GM21737 (cell line): Measurements from ENCODE around the gene MOCOS.

Experiments used
- ATAC-seq: cut with Tn5 transposase; IDR thresholded peaks from one replicate; pipeline ENCODE4 v1.9.1; 2021; ENCODE audit warnings: mild to moderate bottlenecking, moderate library complexity; ENCODE audit not compliant: unreplicated experiment

MOCOS gene

DNA sequence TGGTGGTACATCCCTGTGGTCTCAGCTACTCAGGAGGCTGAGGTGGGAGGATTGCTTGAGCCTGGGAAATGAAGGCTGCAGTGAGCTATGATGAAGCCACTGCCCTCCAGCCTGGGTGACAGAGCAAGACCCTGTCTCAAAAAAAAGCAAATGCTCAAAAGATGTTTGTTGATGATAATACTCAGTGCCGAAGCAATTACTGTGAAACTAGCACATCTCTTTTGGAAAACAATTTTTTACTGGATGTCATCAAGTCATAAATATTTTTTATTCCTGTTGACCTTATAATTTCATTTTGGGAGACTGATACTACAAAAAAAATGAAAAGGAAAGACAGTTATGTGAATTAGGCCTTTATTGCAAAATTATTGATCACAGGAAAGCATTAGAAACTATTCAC lies 75.7 kb downstream of the MOCOS start:
- ATAC-seq, result no peak

DNA sequence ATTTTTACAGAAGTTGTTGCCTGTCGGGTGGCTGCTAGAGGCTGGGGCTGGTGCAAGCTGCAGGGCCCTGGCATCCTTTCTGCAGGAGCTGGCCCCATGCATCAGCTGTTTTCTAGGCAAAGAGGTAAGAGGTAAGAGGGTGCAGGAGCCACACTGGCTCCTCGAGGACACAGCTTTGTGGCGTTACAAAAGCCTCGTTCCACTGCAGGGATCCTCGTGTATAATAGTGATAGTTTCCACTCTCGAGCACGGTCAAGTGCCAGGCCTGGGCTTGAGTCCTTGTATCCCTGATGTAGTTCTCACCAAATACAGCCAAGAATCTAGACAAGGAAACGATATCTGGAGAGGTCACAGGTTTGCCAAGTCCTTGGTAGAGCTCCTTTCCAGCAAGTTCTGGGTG lies 77.0 kb downstream of the MOCOS start:
- ATAC-seq, result no peak

DNA sequence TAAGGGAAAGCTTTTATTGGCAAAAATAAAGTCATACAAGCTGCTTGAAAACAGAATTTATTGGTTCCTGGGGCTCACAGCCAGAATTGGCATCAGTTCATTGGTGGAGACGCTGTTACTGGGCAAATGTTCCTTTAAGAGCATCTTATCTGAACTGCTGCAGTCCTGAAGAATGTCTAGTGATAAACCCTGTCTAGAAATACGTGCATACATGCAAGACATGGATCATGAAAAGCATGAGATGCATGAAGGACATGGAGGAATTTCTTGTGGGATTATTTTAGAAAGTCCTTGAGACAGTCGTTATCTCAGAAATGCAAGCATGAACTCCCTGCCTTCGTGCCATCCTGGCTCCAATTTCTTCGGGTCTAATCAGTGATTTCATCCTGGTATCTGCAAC lies 77.7 kb downstream of the MOCOS start:
- no peak for ATAC-seq

DNA sequence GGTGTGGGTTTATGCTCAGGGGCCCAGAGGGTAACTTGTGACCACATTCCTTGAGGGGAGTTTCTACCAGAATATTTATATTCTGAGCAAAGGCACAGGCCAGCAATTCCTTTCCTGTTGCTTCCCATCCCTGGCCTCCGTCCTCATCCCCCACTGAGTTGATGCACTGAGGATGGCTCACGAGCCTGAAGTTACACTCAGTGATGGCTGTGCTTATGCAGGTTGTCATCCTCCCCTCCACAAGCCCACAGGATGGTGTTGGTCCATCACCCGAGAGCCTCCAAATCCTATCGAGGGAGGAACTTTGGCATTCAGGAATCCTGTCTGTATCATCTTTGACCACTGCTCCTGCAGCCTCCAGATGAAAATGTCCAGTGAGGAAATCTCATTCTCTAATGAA lies 81.9 kb downstream of the MOCOS start:
- no peak for ATAC-seq

DNA sequence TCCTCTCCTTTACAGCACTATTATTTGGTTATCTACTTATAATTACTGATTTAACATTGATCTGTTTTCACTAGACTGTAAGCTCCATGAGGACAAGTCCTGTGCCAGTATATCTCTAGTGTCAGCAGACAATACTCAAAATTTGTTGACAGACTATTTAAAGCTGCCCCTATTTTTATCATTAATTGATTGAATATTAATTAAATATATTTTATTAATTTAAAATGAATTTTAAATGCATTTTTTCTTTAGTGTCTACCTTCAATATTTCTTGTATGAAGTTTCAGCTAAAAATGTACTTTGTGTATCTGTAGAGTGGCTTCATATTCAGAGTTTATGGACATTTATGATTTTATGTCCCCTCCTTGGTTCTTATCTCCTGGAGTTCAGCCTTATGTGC lies 83.9 kb downstream of the MOCOS start:
- ATAC-seq, result no peak

DNA sequence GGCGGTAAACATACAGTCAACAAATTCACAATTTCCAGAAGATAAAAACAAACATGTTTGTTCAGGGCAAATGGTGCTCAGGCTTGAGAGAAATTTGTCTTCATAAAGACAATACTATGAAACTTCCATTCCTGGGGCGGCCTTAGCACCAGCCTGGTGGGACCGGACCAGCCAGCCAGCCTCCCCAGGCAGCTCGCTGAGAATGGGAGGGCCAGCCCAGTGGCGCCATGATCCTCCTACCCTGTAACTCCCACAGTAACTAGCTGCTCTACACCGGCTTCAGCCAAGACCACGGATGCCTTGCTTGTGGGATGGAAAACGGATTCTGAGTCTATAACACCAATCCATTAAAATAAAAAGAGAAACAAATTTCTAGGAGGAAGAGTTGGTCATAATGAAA lies 86.0 kb downstream of the MOCOS start:
- ATAC-seq, result no peak

DNA sequence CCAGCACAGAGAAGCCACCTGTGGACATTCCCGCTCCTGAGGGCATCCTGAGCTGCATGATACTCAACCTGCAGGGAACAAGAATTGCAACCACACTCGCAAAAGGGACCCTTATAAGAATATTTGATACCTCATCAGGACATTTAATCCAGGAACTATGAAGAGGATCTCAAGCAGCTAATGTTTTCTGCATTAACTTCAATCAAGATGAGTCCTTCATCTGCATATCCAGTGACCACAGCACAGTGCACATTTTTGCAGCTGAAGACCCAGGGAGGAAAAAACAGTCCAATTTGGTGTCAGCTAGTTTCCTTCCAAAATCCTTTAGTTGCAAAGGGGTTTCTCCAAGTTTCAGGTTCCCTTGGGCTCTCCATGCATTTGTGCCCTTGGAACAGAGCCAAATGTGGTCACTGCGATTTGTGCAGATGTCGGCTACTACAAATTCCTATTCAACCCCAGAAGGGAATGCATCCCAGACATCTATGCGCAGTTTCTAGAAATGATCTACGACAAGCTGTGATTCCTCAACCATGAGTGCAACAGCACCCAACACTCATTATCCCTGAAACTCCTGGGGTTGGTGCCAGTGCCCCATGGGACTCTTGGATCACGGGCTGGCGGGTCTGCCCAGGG lies 86.9 kb downstream of the MOCOS start:
- no peak for ATAC-seq

DNA sequence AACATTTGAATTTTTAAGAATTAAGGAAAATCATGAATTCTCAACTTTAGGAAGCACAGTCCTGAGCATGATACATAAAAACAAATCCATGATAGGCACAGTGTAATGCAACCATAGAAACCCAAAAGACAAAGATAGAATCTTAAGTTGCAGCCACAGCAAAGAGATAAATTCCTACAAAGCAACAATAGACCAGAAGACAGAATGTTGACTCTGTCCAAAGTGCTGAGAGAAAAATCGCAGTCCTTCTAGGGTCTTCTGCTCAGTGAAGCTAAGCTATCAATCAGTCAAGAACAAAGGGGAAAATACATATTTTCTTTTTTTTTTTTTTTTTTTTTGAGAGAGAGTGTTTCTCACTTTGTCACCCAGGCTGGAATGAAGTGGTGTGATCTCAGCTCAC lies 88.3 kb downstream of the MOCOS start:
- ATAC-seq, result no peak

DNA sequence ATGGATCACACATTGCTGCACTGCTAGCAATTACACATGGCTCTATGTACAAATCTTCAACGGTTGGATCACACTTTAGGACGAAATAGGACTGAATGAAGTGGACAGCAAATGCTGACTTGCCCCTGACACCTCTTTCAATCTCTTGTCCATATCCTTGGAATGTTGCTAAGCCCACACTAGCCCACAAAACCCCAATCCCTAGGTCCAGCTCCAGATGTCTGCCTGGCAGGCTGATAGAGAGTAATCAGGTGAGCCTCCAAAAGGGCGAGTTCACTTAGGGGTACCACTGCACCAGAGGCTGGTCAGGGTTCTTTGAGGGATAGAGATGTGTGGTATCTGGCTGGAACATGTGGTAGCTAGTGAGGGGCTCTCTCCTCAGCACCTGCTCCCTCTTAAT lies 91.7 kb downstream of the MOCOS start:
- no peak for ATAC-seq

DNA sequence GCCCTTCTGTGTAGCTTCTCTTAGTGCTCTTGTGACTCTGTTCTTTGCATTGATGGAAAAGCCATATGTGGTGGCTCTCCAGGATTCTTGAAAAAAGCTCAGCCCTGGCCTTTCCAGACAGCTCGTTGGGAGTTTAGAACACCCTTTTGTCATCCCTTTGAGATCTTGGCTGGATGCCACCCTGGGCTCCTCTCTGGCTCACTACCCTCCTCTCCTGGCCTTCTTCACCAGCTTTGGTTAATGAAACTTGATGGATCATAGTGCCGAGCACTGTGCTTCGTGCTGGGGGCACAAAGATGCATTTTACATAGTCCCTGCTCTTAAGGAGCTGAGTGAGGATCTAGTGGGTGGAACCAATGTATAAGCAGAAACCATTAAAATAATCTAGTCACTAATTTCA lies 94.6 kb downstream of the MOCOS start:
- no peak for ATAC-seq

DNA sequence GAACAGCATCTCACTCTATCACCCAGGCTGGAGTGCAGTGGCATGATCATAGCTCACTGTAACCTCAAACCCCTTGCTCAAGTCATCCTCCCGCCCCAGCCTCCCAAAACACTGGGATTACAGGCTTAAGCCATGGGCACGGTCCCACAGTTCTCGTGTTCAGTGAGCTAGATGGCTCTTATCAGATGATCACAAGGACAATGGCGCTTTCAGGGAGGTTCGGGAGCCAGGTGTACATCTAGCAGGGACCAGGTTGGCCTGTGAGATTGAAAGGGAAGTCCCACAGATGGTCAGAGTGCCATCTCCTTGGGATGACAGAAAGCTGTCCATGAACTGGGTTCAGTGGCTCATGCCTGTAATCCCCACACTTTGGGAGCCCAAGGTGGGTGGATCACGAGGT lies 96.2 kb downstream of the MOCOS start:
- no peak for ATAC-seq

DNA sequence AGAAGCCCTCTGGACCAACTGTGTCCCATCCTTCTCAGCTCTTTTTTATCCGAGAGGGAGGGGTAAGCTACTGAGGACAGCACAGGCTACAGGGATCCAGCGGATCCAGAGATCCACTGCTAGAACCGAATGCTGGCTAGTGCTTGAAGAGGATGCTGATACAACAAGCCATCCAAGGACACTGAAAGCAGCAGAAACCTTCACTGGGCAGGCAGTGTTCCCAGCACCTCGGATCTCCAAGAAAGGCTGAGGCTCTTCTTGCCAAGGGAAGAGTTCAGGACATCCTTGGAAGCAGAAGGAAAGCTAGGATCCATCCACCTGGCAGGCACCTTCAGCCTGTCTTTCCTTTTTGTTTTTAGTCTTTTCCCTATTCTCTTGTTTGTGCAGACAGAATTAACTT lies 97.0 kb downstream of the MOCOS start:
- no peak for ATAC-seq

DNA sequence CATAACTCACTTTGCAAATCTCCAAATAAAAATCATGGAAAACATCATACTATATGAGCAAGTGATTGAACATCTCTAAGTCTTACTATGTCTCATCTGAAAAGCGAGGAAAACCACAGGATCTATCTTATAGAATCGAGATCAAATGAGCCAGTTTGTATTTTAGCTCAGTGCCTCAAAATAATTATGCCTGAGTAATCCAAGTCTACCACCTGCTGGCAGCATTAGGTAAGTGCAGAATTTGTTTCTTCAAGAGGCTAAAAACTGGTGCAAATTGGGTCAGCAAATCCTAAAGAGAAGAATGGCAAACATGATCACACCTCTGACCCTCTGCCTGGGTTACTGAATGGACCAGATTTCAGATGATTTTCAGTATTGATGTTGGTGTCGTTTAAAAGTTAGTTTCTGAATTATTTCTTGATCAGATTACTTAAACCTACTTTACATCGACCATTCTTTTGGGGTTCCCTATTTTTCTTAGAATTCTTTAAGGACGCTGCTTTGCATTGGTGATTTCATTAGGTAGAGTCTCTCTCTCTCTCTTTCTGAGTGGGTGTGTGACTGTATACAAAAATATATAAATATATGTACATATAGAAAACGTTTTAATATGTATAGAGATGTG lies 97.5 kb downstream of the MOCOS start:
- ATAC-seq, result no peak

DNA sequence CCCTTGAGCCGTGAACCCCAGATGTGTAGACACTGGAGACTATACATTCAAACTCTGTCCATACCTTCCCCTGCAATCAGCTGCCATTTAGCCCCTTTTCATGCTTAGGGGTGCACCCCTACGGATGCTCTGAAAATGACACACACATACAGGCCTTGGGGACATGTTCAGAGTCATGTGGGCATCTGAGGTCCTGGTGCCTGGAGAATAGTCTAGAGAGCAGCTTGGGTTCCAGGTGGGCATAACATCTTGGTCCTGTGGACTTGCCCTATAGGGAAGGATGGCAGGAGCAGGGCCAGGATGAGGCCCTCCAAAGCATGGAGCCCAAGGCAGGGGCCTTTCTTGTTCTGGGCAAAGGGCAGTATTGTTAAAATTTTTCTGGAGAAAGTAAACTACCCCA lies 100.4 kb downstream of the MOCOS start:
- ATAC-seq, result no peak

DNA sequence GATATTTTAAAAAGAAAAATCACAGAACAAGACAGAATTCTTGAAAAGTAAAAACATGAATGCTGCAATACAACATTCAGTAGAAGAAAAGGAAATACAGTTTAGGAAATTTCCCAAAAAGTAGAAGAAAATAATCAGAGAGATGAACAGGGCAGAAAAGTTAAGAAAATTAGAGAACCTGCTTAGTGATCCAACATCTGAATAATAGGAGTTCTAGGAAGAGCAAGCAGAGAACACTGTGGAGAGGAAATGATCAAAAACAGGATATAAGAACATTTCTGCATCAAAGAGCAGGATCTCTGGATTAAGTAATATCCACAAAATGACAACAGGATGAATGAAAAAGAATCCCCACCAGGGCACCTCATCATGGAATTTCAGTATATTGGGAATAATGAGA lies 101.4 kb downstream of the MOCOS start:
- no peak for ATAC-seq

DNA sequence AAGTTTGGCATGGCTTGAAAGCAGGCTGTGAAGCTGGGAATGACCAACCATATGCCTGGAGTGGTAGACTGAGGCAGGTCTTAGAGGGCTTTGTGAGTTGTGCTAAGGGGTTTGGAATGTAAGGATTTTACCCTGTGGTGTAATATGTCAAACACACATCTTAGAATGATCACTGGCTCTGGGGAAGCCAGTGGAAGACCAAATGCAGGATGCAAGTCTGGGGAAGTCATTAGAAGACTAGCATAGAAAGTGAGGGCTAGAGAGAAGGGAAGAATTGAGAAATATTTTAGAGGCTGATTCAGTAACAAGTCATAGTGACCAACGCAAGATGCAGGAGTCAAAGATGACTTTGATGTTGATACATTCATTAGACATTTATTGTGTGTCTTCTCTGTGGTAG lies 106.7 kb downstream of the MOCOS start:
- no peak for ATAC-seq

DNA sequence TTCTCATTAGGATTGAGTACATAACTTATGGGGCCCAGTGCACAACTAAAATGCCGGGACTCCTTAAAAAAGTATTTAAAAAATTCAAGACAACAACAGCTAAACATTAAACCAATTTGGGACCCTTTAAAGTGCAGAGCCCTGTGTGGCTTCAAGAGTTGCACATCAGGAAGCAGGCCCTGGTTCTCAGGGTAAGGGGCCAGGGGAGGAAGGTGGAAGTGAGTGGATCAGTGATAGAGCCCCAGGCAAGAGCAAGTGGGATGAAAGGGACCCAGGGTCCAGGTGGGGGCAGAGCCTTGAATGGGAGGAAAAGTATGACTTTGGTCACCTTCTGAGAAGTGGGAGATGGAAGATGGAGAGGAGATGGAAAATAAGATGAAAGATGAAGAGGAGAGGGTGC lies 107.9 kb downstream of the MOCOS start:
- no peak for ATAC-seq

DNA sequence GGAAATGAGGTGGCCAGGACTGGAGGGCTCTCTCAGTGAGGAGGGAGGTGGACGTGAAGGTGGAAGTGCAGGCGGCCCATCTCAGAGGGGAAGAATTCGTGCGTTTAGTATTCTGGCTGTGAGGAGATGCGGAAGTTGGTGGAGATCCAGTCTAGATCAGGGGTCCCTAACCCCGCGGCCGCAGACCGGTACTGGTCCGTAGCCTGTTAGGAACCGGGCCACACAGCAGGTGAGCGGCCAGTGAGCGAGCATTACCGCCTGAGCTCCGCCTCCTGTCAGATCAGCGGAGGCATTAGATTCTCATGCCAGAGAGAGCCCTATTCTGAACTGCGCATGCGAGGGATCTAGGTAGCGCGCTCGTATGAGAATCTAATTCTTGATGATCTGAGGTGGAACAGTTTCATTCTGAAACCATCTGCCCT lies 108.6 kb downstream of the MOCOS start:
- ATAC-seq, result no peak

DNA sequence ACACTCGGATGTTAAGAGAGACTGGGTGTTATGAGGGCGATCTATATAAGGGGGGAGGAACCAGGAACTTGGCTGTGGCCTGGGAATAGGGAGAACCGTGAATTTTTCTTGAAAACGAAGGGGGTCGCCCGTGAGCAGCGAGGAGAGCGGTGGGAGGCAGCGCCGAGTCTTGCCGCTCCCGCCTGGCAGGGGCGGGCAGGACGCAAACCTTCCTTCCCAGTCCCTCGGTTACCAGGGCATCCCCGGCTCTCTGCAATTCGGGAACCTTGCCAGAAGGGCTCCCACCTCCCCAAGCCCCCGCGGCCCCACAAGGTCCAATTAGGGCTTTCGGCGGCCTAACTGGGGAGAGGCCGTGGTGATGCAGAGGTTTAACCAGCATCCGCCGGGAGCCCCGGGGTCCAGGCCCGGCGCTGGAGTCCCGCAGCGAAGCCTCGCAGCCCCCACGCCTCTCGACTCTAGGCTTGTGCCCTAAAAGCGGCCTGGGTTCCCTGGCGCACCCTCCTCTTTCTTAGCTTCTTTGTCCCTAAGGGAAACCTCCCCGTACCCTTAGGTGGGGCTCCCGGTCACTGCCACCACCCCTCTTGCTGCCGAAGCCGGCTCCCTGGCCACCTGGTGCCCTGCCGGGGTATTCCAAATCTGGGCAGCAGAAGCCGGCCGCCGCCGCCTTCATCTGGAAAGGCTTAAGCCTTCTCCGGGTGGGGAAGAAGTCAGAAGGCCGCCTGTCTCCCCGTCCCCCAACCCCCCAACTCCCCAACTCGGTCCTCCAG lies 109.5 kb downstream of the MOCOS start:
- ATAC-seq, result peak; percentile 13

DNA sequence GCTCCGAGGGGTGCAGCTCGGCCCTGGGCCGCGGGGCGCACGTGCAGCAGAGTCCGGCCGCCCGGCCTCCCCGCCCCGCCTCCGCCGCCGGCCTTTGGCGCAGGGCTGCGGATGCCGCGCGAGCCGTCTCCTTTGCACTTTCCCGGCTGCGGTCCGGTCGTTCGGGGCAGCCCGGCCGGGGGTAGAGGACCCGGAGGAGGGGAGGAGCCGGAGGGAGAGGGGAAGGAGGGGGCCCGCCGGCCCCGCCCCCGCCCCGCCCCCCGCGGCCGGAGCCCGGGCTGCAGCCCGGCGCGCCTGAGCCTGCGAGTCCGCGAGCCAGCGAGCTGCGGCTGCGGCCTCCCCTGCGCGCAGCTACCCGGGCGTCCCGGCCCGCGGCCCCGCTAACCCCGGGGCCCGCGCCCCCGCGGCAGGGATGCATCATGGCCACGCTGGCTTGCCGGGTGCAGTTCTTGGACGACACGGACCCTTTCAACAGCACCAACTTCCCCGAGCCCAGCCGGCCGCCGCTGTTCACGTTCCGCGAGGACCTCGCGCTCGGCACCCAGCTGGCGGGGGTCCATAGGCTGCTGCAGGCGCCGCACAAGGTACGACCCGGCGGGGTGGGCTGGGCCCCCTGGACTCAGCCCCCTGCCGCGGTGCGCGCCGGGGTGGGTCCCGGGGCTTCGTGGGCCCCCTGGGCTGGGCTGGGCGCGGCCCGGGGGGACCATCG lies 110.3 kb downstream of the MOCOS start, which contains the start of gene FHOD3:
TSS of gene FHOD3 (plus strand) at position 297 of the 709 bp plus-strand sequence. CDS start at position 420, 123 bp downstream.
- peak; percentile 58 for ATAC-seq

DNA sequence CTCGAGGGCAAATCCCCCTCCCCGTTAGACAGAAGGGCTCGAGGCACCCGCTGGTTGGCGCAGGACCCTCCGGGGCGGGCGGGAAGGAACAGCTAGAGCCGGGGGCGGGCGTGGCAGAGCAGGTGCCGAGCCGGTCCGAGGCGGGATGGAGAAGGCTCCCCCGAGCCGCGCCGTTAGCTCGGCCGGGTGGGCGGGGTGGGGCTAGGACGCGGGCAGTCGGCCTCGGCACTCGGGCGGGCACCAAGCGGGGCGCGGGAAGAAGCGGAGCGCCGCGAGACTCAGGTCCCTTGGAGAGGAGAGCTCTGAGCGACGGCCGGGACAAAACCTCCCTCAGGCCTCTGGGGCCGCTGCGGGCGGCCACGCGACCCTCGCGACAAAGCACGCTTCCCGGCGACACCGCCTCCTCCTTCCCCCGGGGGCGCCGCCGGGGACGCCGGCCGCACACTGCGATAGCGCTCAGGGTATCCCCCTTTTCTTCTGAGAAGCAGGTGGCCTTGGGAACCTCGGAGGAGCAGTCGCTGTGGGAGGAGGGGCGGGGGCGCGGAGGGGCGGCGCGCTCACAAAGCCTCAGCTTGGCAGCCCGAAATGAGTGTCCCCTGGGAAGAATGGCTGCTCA lies 110.9 kb downstream of the MOCOS start:
- ATAC-seq, result no peak
